Stimulated activated CD8-positive, alpha-beta memory T cell treated with anti-CD3 and anti-CD28 coated beads, Interleukin-15, amount 100 ng/mL, for 4 hours (primary cell): ENCODE data around the gene VDR.

Experiments used
- DNase-seq, 2 donors: peaks; one replicate each; pipeline ENCODE4 v3.0.0-alpha.2; 2020; ENCODE audit warnings: low read depth in 2 of 2

The VDR gene

GRCh38 chr12:47892819-47893218, 12.0 kb downstream of the VDR start:
- DNase-seq, result no peak

GRCh38 chr12:47891356-47891755, 13.4 kb downstream of the VDR start:
- no peak for DNase-seq

- no peak for DNase-seq
Observed at GRCh38 chr12:47889040-47889439, 15.8 kb downstream of the VDR start.

GRCh38 chr12:47888153-47888819, 16.5 kb downstream of the VDR start:
- no peak for DNase-seq

- no peak for DNase-seq
Observed at GRCh38 chr12:47887529-47887928, 17.3 kb downstream of the VDR start.

GRCh38 chr12:47886510-47887240, 18.1 kb downstream of the VDR start:
- no peak for DNase-seq

GRCh38 chr12:47885566-47885965, 19.2 kb downstream of the VDR start:
- no peak for DNase-seq

- DNase-seq, result peak; percentile 22 to 60
Observed at GRCh38 chr12:47885012-47885501, 19.7 kb downstream of the VDR start.

GRCh38 chr12:47884501-47884900, 20.3 kb downstream of the VDR start:
- no peak for DNase-seq

- DNase-seq, result no peak
Observed at GRCh38 chr12:47883663-47884195, 21.1 kb downstream of the VDR start.

- no peak for DNase-seq
Observed at GRCh38 chr12:47882781-47883546, 21.8 kb downstream of the VDR start.

- DNase-seq, result no peak
Observed at GRCh38 chr12:47881826-47882427, 22.9 kb downstream of the VDR start.

GRCh38 chr12:47881051-47881450, 23.7 kb downstream of the VDR start:
- DNase-seq, result no peak

- no peak for DNase-seq
Observed at GRCh38 chr12:47878918-47879481, 25.8 kb downstream of the VDR start.

- no peak for DNase-seq
Observed at GRCh38 chr12:47878293-47878917, 26.4 kb downstream of the VDR start.

- DNase-seq, result no peak
Observed at GRCh38 chr12:47877081-47877480, 27.7 kb downstream of the VDR start.

GRCh38 chr12:47876440-47876960, 28.3 kb downstream of the VDR start:
- DNase-seq, result no peak

GRCh38 chr12:47875746-47876439, 28.9 kb downstream of the VDR start:
- DNase-seq, result no peak

- DNase-seq, result no peak
Observed at GRCh38 chr12:47874316-47874715, 30.5 kb downstream of the VDR start.

GRCh38 chr12:47870175-47870781, 34.5 kb downstream of the VDR start:
- DNase-seq, result no peak
